LNCAP (cell line): ENCODE data around the gene CDC20.

Experiments used
- TF ChIP-seq, protein P1 (sequence below): fragments of 450-650 bp; IDR thresholded peaks from 2 replicates; pipeline ENCODE4 v1.5.1; 2017; ENCODE audit warnings: mild to moderate bottlenecking

The CDC20 gene

DNA sequence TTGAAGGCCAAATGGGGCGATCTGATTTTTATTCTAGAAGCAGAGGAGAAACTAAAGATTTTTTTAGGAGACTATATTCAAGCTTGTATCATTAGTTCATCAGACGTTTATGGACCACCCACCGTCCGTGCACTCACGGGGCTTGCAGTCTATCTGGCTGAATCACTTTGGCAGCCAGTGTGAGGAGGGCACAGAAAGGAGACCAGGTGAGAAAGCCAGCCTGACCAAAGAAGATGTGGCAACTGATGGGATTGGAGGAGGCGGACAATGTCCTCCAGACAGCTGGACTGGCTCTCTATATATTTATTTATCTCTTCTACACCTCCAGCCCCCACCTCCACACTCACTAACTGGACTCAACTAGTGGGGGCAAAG is 9.9 kb downstream of the CDC20 start:
- TF ChIP-seq, protein P1, sequence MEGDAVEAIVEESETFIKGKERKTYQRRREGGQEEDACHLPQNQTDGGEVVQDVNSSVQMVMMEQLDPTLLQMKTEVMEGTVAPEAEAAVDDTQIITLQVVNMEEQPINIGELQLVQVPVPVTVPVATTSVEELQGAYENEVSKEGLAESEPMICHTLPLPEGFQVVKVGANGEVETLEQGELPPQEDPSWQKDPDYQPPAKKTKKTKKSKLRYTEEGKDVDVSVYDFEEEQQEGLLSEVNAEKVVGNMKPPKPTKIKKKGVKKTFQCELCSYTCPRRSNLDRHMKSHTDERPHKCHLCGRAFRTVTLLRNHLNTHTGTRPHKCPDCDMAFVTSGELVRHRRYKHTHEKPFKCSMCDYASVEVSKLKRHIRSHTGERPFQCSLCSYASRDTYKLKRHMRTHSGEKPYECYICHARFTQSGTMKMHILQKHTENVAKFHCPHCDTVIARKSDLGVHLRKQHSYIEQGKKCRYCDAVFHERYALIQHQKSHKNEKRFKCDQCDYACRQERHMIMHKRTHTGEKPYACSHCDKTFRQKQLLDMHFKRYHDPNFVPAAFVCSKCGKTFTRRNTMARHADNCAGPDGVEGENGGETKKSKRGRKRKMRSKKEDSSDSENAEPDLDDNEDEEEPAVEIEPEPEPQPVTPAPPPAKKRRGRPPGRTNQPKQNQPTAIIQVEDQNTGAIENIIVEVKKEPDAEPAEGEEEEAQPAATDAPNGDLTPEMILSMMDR, result no peak

DNA sequence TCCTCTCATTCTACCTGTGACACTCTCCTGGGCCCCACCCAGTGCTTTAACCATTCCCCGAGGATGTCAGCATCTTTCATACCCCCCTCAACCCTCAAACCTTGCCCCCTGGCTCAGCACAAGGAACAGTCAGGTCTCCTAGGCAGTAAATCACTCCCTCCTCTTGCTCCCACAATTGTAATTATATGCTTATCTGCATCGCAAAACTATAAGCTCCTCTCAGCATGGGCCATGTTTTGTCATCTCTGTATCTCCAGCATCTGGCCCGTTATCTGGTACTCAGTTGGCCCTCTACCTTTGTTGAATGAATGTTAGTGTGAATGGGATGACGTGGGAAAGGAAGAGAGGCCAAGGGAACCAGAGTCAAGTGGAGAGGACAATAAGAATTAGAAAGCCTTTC is 11.8 kb downstream of the CDC20 start:
- TF ChIP-seq, protein P1, result no peak

DNA sequence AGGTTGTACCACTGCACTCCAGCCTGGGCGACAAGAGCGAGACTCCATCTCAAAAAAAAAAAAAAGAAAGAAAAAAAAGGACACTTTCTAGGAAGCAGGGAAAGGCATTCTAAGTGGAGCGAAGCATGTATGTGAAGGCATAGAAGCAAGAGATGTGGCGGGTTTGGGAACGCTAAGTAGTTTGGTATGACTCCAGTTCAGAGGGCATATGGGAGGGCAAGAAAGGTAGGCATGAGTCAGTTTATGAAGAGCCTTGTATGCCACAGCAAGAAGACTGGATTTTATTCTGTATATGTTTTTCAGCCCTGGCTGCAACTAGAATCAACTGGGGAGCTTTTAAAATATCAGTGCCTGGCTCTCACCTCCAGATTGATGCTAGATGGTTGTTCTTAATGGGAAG is 13.4 kb downstream of the CDC20 start:
- TF ChIP-seq, protein P1, result no peak

DNA sequence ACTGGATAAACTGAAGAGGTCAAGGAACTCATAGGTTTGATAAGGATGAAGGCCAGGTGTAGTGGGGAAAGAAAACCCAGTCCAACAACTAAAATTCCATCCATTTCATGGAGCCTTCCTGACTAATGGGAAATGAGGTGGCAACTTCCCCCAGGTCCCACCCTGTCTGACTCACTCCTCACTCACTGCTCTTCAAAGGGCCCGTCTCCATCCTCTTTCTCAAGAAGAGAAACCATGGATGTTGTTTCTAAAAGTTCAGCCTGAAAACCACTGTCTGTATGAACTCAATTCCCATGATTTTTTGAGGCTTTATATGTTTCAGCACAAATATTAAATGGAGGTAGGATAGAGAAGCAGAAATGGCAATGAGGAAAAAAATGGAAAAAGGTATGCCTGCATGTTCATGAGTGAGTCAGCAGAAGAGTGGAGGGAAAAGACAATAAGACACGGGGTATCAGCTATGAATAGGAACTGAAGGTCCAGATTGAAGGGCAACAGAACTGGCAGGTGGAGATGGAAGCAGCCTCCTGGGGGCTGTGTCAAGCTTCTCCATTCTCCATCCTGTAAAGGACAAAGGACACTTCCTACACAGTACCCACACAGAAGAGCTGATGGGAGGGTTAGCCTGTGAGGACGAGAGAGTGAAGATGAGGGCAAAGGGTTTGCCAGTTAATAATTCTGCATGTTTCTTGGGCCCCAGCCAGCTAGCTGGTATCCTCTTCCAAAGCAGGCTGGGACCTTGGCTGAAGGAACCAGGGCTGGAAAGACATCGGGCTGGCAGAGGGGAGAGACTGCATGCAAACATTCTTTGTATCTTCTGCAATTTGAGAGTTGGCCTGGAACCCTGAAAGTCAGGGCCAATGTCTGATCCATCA is 14.5 kb downstream of the CDC20 start:
- TF ChIP-seq, protein P1, result no peak

GRCh38 chr1:43376723-43377235 is 18.0 kb downstream of the CDC20 start:
- TF ChIP-seq, protein P1, result no peak

GRCh38 chr1:43377831-43378230 is 19.1 kb downstream of the CDC20 start:
- TF ChIP-seq, protein P1, result no peak

DNA sequence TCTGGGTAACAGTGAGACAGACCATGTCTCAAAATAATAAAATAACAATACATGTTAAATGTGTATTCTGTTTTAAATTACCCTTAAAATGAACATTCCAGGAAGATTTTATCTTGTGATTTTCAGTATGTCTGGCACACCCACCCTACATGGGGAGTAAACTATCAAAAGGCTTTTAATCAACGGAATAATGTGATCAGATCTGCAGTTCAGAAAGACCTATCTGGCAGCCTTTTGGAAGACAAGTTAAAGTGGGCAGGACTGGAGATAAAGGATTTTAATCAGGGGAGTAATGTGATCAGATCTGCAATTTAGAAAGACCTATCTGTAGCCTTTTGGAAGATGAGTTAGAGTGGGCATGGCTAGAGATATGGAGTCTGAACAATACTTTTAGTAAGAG is 20.7 kb downstream of the CDC20 start:
- TF ChIP-seq, protein P1, result no peak
